Sigmoid colon (tissue), 7 donors: ENCODE measurements around the gene BZW1. TPM values are rescaled to one million over a fixed set of nuclear protein-coding genes. Genes with fewer than 3 reads are reported as not detected.
"Not testable (repeated sequence)": the region's sequence is repeated elsewhere in the genome, so short reads cannot be mapped to it uniquely, and the experiment has no call there.

Experiments used
- DNase-seq: peaks from one replicate; pipeline ENCODE4 v3.0.0-alpha.2; 2019
- H3K27ac ChIP-seq, 4 donors: fragments of 200-600 bp; sonication (generic); one replicate each; pipeline ENCODE4 v1.5.1; 2016 to 2019; ENCODE audit warnings: mild to moderate bottlenecking in 1 of 4
- H3K27me3 ChIP-seq, 3 donors: fragments of 200-600 bp; sonication (generic); one replicate each; pipeline ENCODE4 v1.5.1; 2019; ENCODE audit warnings: mild to moderate bottlenecking in 1 of 3
- H3K36me3 ChIP-seq, 4 donors: fragments of 200-600 bp; sonication (generic); one replicate each; pipeline ENCODE4 v1.5.1; 2016 to 2019
- H3K4me1 ChIP-seq, 4 donors: fragments of 200-600 bp; sonication (generic); one replicate each; pipeline ENCODE4 v1.5.1; 2017 to 2019
- H3K4me3 ChIP-seq, 4 donors: fragments of 200-600 bp; sonication (generic); one replicate each; pipeline ENCODE4 v1.5.1; 2017 to 2019; ENCODE audit warnings: mild to moderate bottlenecking in 2 of 4, moderate library complexity in 1 of 4
- H3K9me3 ChIP-seq, 4 donors: fragments of 200-600 bp in 3 of 4; sonication (generic) in 3 of 4; one replicate each; pipeline versions ENCODE4 v1.5.1 to v1.6.1; 2013 to 2019
- EP300 ChIP-seq, 4 donors: sonication (generic); formaldehyde crosslinking; IDR thresholded peaks; one replicate each; pipeline ENCODE4 v1.6.1; 2017; ENCODE audit warnings: antibody characterized with exemption in 4 of 4
- POLR2A ChIP-seq, 2 donors: fragments of 450-650 bp; IDR thresholded peaks; one replicate each; pipeline ENCODE4 v1.6.1; 2016; ENCODE audit warnings: antibody characterized with exemption in 2 of 2, mild to moderate bottlenecking in 2 of 2, moderate library complexity in 2 of 2
- POLR2AphosphoS5 ChIP-seq, 4 donors: sonication (generic); formaldehyde crosslinking; IDR thresholded peaks; one replicate each; pipeline ENCODE4 v1.6.1; 2017; ENCODE audit warnings: antibody characterized with exemption in 4 of 4
- WGBS, 2 donors: extraction: QIAGEN DNeasy Blood & Tissue Kit; methylation state at CpG; one replicate each; pipeline ENCODE4 v1.1.7; 2013; 5-methylcytosine and 5-hydroxymethylcytosine counted together
- intact Hi-C: fragments of 100-400 bp; cut with DNase I; formaldehyde crosslinking; loops from one replicate; pipeline ENCODE4 v1.15.1; 2023
- polyA plus RNA-seq, 3 donors: library from polyadenylated mRNA; stranded (reverse); fragments of 200-250 nt; gene quantifications; one replicate each; pipeline ENCODE4 v1.2.3, GENCODE V29; 2013
- total RNA-seq, 4 donors: library from RNA; depleted of rRNA; stranded (reverse); fragments of >200 nt; gene quantifications; one replicate each; pipeline ENCODE4 v1.1.0, GENCODE V29; 2016
- TF ChIP-seq, protein P1 (sequence below), 4 experiments: fragments of 450-650 bp in 3 of 4; fragments of 200-600 bp in 1 of 4; IDR thresholded peaks; one replicate each; pipeline ENCODE4 v1.5.1; 2016 to 2019; ENCODE audit warnings: antibody characterized with exemption in 4 of 4, mild to moderate bottlenecking in 3 of 4, moderate library complexity in 2 of 4
- donor health status: healthy with polysubstance abuse.
- donor health status: Bipolar disorder and iron deficiency.
- donor health status: healthy.

Gene BZW1
- total and polyA plus RNA-seq, 7 donors, result 77.9 to 158 (median 111) TPM

GRCh38 chr2:200812122-200813022, 662 bp downstream of the BZW1 start:
- H3K4me1 ChIP-seq, result peaks cover 0 to 38% (median 35%) of the 10 kb centered on the region in 4 donors
- DNase-seq, result peak; percentile 88
- no peaks in the 10 kb centered on the region for H3K9me3 ChIP-seq
- H3K27ac ChIP-seq, result peak overlapping the region; percentile 99 to 100 (median 100)
- no peak for TF ChIP-seq POLR2A (IDR thresholded peaks at IDR 0.05)
- TF ChIP-seq, protein P1, sequence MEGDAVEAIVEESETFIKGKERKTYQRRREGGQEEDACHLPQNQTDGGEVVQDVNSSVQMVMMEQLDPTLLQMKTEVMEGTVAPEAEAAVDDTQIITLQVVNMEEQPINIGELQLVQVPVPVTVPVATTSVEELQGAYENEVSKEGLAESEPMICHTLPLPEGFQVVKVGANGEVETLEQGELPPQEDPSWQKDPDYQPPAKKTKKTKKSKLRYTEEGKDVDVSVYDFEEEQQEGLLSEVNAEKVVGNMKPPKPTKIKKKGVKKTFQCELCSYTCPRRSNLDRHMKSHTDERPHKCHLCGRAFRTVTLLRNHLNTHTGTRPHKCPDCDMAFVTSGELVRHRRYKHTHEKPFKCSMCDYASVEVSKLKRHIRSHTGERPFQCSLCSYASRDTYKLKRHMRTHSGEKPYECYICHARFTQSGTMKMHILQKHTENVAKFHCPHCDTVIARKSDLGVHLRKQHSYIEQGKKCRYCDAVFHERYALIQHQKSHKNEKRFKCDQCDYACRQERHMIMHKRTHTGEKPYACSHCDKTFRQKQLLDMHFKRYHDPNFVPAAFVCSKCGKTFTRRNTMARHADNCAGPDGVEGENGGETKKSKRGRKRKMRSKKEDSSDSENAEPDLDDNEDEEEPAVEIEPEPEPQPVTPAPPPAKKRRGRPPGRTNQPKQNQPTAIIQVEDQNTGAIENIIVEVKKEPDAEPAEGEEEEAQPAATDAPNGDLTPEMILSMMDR (IDR thresholded peaks at IDR 0.05), result peak; percentile 8 to 61 (median 35)
- TF ChIP-seq POLR2AphosphoS5 (IDR thresholded peaks at IDR 0.05), result peak in 2 of 4 donors; percentile 13 to 31
- no peak for TF ChIP-seq EP300 (IDR thresholded peaks at IDR 0.05)
- H3K27me3 ChIP-seq, result no peaks in the 10 kb centered on the region
- peaks cover 5 to 40% (median 25%) of the 10 kb centered on the region in 4 donors for H3K36me3 ChIP-seq
- 1% methylated on average over 70 of the region's 70 CpGs for WGBS, 2 donors
- intact Hi-C loops, result loop anchor here (1.0 to 5.0 kb wide), 4 partner anchors 49 to 285 kb away; partner anchors contain the start of genes HYCC2, NDUFB3 and SGO2
- peak overlapping the region; percentile 76 to 99 (median 98) for H3K4me3 ChIP-seq

GRCh38 chr2:200814276-200814815, 2.6 kb downstream of the BZW1 start:
- H3K36me3 ChIP-seq, result peaks cover 5 to 60% (median 45%) of the 10 kb centered on the region in 4 donors
- peaks cover 0 to 38% (median 35%) of the 10 kb centered on the region in 4 donors for H3K4me1 ChIP-seq
- no peaks in the 10 kb centered on the region for H3K27me3 ChIP-seq
- no peaks in the 10 kb centered on the region for H3K9me3 ChIP-seq
- WGBS, 2 donors, result 75 to 80% methylated on average over 3 of the region's 3 CpGs
- H3K4me3 ChIP-seq, result no peak overlapping the region
- TF ChIP-seq POLR2A (IDR thresholded peaks at IDR 0.05) (no peak), POLR2AphosphoS5 (IDR thresholded peaks at IDR 0.05) (no peak), EP300 (IDR thresholded peaks at IDR 0.05) (no peak)
- TF ChIP-seq, protein P1 (IDR thresholded peaks at IDR 0.05), result no peak
- no peak for DNase-seq
- H3K27ac ChIP-seq, result peak overlapping the region; percentile 10 to 100 (median 72)
- intact Hi-C loops, result loop anchor here (5.0 kb wide), 2 partner anchors 258 to 287 kb away; partner anchors contain the start of genes HYCC2, NDUFB3 and SGO2

DNA sequence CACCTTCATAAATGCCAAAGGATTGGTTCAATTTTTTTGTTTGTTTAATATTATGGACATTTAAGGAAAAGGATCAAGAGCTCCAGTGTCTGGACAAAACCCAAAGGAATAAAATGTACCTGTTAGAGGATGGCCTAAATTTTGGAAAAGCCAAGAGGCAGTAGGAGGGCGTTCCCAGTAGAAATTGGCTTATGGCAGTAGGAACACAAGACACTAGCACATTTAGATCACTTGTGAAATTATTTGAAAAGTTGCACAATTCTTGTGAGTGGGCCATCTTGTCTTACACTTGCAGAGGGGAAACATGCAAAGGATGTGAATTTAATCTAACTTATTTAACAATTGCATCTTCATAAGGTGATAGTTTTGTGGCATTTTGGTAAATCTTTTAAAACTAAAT, 3.2 kb downstream of the BZW1 start:
- Histone ChIP-seq H3K4me3 (no peak overlapping the region), H3K27me3 (no peaks in the 10 kb centered on the region), H3K36me3 (peaks cover 5 to 66% (median 50%) of the 10 kb centered on the region in 4 donors), H3K4me1 (peaks cover 0 to 38% (median 34%) of the 10 kb centered on the region in 4 donors), H3K9me3 (no peaks in the 10 kb centered on the region), H3K27ac (peak overlapping the region; percentile 10 to 100 (median 72))
- 90 to 92% methylated on average over 1 of the region's 1 CpG for WGBS, 2 donors
- DNase-seq, result no peak
- TF ChIP-seq POLR2A (IDR thresholded peaks at IDR 0.05) (no peak), POLR2AphosphoS5 (IDR thresholded peaks at IDR 0.05) (peak in 1 of 4 donors; percentile 34)
- intact Hi-C loops, result loop anchor here (5.0 kb wide), 2 partner anchors 257 to 288 kb away; partner anchors contain the start of genes HYCC2, NDUFB3 and SGO2

DNA sequence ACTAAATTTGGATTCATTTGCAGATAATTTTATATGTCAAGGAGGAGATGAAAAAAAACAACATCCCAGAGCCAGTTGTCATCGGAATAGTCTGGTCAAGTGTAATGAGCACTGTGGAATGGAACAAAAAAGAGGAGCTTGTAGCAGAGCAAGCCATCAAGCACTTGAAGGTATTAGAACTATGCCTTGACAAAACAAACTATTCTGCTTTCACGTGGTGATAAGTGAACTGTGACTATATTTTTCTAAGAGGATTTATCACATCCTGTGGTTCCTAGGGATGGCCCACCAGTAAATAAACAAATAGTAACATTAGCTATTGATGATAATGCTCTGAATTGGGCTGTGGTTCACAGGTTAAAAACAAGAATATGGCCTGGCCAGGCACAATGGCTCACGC, 7.0 kb downstream of the BZW1 start:
- H3K27ac ChIP-seq, H3K9me3 ChIP-seq, intact Hi-C loops, H3K4me3 ChIP-seq, H3K27me3 ChIP-seq, DNase-seq: not testable (repeated sequence)
- Histone ChIP-seq H3K36me3 (peaks cover 15 to 84% (median 70%) of the 10 kb centered on the region in 4 donors), H3K4me1 (peaks cover 0 to 16% (median 14%) of the 10 kb centered on the region in 4 donors)
- WGBS, 2 donors, result 86% methylated on average over 3 of the region's 3 CpGs

DNA sequence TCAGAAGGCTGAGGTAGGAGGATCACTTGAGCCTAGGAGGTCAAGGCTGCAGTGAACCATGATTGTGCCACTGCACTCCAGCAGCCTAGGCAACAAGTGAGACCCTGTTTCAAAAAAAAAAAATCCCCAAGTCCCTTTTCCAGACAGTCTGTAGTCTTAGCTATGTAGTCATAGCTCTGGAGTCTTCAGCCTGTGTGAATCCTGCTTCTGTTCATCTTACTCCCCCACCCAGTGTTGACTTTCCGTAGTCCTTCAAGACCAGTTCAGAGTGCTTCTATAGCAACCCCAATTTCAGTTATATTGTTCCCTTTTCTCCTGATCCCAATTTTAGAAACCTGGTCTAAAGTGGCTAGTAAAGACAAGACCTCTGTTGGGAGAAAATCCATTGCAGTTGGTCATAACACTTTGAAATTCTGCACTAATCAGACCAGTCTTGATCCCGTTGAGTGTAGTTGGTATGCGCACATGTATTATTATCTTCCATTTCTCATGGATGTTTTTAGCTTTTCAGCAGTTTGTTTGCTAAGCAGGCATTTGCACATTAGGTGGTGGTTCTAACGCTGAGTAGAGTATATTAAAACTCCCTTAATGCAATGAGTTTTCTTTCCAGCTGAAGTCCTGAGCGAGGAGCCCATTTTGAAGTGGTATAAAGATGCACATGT, 9.0 kb downstream of the BZW1 start:
- TF ChIP-seq, protein P1 (IDR thresholded peaks at IDR 0.05), result no peak
- TF ChIP-seq POLR2AphosphoS5 (IDR thresholded peaks at IDR 0.05), result no peak
- no peak for TF ChIP-seq POLR2A (IDR thresholded peaks at IDR 0.05)
- no peak for TF ChIP-seq EP300 (IDR thresholded peaks at IDR 0.05)
- 92 to 97% methylated on average over 5 of the region's 5 CpGs for WGBS, 2 donors
- no peak overlapping the region for H3K27ac ChIP-seq
- intact Hi-C loops, result no loop called here
- no peak overlapping the region for H3K4me3 ChIP-seq
- H3K27me3 ChIP-seq, result no peaks in the 10 kb centered on the region
- H3K9me3 ChIP-seq, result no peaks in the 10 kb centered on the region
- no peak for DNase-seq
- peaks cover 15 to 72% (median 61%) of the 10 kb centered on the region in 4 donors for H3K36me3 ChIP-seq
- no peaks in the 10 kb centered on the region for H3K4me1 ChIP-seq
